Measurements from ENCODE around the gene FYN.

DNA sequence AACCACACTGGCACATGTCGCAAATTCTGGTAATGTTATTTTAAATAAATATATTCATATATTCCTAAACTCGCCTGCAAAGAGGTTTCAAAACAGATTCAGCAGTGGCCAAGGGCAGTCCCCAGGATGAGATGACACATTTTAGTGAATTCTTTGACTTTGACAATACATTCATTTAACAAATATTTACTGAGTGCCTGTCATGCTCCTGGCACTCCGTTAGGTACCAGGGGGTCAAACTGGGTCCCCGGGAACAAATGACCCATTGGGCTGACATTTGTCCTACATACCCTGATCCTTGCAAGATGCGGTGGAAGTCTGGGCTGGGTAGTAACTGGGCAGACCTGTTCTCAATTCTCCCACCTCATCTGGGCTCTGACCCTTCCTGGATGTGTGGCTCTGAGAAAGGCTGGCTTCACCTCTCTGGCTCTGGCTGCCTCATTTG lies 74.9 kb downstream of the FYN start:
- TF ChIP-seq CTCF (conservative IDR thresholded peaks at IDR 0.05; ENCODE audit: low read depth, low read length) (no peak), CEBPB (IDR thresholded peaks at IDR 0.05; ENCODE audit: low read depth, low read length) (no peak), NFE2L2 (IDR thresholded peaks at IDR 0.05; ENCODE audit: low read depth, low read length) (no peak), USF2 (IDR thresholded peaks at IDR 0.05; ENCODE audit: low read depth, low read length) (no peak)

Data from IMR-90 (cell line).